Measurements from ENCODE around the gene GALNT10.

- no peak for TF ChIP-seq CTCF (IDR thresholded peaks at IDR 0.05 in 2 of 3, conservative IDR thresholded peaks at IDR 0.05 in 1 of 3; ENCODE audit: borderline replicate concordance in 1 of 3, insufficient read depth in 1 of 3, low read depth in 2 of 3, low read length in 2 of 3)
- no peak for TF ChIP-seq POLR2A (IDR thresholded peaks at IDR 0.05; ENCODE audit: borderline replicate concordance, extremely low read depth, insufficient read depth, insufficient read length)
- TF ChIP-seq REST (IDR thresholded peaks at IDR 0.05; ENCODE audit: low read depth): no peak
- no peak for TF ChIP-seq EZH2 (IDR thresholded peaks at IDR 0.05)
- TF ChIP-seq ZBTB33 (IDR thresholded peaks at IDR 0.05; ENCODE audit: extremely low read depth, insufficient replicate concordance, low read length): no peak
These were observed 176.6 kb downstream of the GALNT10 start for GRCh38 chr5:154367101-154367500.

Data from HCT116 (cell line).